NCI-H82 treated with DMSO at 0.1 percent for 48 hours (cell line): ENCODE results near the gene CALCR.
"Not testable (repeated sequence)": the region's sequence is repeated elsewhere in the genome, so short reads cannot be mapped to it uniquely, and the experiment has no call there.

Source experiments
- DNase-seq: peaks from one replicate; lab custom pipeline; 2025; ENCODE audit not compliant: unreplicated experiment; lab: John Stamatoyannopoulos, UW

CALCR gene

DNA sequence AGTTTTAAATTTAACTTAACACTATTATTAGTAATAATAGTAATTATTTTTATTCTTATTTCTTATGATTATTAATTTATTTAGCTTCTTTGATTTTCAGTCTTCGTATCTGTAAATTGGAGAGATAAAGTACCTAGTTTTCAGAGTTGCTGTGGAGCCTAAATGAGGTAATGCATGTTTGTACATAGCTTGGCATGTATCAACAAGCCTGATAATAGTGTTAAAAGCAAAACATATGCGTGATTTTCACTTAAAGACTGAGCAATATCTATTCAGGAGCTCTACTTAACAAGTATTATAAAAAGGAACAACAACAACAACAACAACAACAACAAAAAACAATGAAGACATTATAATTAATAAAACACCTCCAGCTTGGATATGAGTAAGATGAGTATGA is 12.4 kb downstream of the CALCR start:
- no peak for DNase-seq

DNA sequence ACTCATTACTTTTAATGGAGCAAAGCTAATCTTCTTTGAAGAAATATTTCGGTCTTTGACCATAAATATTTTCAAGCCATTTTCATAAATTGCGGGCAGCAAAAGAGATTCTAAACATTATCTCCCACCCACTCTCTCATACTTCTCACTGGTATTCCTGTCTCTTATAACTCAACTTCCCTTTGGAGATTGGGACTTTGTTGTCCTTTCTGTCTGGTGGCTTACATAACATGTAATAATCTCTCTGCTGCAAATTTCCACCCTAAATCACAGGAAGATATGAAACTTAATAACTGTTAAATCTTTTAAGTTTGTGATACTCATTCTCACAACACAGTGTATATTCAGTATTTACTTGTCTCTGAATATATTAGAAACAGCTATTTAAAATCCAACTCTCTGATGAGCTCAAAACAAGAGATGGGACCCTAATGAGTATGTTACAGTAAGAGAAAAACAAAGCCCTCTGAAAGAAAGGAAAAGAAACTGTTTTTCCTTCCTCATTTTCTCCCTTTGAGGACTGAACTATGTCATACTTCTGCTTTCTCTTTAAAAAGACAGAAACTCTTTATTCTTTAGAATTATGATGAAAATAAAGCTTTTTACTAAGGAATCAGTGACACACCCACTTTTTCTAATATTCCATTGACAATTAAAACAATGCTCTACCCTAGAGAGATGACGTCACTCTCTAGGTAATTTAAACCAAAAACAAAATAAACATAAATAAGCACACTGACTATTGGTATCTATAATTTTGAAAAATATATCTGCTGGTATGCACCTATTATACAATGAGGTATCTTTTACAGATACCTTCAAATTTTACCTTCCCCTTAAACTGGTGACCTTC is 14.7 kb downstream of the CALCR start:
- DNase-seq, result no peak

DNA sequence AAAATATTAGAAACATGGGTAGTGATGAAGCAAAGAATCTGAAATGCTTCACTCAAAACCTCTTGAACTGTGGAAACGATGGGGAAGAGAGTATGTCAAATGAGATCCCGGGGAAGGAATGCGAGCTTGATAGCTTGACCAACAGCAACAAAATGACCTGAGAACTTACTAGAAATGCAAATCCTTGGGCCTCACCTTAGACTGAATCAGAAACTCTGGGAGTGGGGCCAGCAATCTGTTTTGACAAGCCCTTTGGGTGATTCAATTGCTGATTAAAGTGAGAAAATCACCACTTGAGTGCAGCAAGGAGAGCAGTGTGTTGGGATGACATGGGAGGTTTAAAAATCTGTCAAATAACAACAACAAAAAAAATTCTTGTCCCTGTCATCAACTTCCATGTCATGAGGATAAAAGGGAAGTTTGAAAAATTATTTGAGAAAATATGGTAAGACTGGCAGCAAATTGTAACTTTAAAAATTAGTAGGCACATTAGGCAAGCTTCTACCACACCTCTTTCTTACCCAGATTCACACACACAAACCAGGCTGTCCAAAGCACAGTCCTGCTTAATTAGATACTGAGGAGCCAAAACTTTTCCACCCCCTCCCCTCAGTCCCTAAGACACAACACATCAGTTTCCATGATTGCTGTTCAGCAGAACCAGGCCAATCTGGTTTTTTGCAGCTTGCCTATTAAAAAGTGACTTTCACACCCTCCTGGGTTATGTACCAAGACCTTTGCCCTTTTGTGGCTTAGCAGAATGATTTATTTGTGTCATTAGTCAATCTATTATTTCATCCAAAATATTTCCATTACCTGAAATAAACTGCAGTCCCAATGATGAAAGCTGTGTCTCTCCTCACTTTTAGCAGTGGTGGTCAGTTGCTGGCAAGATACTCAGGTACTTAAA is 15.6 kb downstream of the CALCR start:
- no peak for DNase-seq

GRCh38 chr7:93551931-93552330 is 22.6 kb downstream of the CALCR start:
- no peak for DNase-seq

DNA sequence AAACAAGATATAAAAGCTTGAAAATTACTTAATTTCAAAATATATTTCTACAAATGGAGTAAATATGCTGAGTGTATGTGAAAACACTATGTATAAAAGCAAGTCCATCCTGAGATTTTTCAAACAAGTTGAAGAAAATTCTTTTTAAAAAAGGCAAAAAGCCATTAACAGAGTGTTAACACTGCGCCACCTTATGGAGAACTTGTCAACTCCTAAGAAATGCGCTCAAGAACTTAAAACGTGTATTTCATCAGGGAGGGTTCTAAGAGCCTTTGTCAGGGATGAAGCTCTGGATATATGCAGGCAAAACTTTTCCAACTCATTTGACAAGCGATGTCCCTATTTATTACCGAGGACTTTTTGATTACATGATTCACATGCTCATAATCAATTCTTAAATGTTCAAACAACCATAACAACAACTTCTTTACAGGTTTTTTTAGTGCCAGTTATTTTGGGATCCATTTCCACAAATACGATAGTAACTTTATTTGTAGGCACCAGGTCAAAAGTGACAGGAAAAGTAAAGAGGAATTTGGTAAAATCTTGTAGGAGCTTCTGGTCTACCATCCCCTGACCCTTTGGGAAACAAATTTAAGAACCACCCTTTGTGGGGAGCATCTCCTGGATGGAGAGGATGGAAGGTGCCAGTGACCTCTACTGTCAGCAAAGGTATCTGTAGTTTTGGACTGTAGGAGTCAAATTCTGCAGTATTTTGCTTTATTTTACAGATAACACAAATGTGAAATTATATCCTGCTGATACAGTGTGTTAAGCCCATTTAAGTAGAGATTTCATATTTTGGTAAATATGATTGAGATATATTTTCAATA is 23.2 kb downstream of the CALCR start:
- DNase-seq, result no peak

DNA sequence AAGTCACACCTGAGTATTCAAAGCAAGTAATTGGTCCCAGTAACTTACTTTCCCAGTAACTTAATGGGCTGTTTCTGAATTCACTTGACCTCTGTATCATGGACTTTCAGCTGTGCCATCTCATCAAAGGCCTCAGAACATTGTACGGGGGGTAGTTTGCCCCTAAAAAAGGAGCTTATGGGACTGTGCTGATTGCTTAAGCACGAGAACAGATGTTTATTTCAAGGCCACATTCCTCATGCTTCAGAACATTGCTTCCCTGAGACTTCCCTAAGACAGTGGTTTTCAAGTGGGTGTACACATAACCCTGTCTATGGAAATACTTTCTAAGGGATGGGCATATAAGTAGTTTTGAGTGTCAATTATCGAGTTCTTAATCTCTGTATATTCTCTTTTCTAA is 26.8 kb downstream of the CALCR start:
- no peak for DNase-seq

- DNase-seq, result no peak
Measured at GRCh38 chr7:93544691-93545090, 29.8 kb downstream of the CALCR start.

- DNase-seq, result no peak
Measured at GRCh38 chr7:93538061-93538460, 36.5 kb downstream of the CALCR start.

GRCh38 chr7:93535616-93536015 is 38.9 kb downstream of the CALCR start:
- DNase-seq, result no peak

- DNase-seq, result no peak
Measured at GRCh38 chr7:93530701-93531100, 43.8 kb downstream of the CALCR start.

DNA sequence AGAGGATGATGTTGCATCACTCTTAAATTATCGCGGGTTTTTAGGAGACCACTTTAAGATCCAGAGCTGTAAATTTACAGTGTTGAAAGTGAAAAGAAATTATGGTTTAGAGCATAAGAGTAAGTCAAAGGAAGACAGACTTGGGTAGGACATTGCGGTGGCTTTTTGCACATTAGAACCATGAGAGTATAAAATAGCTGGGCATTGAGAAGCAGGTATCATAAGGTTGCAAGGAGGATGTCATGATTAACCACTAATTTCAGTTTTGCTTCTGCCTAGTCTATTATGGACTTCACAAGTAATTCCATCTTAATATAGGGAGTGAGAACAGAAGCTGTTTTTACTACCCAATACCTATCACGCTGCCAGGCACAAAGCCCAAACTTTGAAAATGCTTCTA is 57.7 kb downstream of the CALCR start:
- no peak for DNase-seq

- no peak for DNase-seq
Measured at GRCh38 chr7:93515144-93515543, 59.4 kb downstream of the CALCR start.

DNA sequence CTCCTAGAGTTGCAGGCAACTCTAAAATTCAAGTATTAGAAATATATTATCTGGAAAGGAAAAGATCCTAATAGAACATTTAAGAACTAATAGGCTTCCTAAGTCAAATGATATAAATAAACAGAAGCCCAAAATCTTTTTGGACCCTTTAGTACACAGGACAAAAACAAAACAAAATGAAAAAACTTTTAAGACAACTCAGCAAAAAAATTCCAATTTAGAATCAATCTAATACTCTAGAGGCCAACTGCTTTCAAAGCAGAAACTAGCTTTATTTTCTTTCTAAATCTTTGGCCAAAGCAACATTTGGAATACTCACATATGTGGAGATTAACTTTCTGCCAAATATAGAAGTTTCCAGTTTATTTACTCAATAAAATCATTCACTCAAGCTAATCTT is 65.2 kb downstream of the CALCR start:
- DNase-seq, result no peak

GRCh38 chr7:93503088-93503487 is 71.4 kb downstream of the CALCR start:
- DNase-seq, result no peak

DNA sequence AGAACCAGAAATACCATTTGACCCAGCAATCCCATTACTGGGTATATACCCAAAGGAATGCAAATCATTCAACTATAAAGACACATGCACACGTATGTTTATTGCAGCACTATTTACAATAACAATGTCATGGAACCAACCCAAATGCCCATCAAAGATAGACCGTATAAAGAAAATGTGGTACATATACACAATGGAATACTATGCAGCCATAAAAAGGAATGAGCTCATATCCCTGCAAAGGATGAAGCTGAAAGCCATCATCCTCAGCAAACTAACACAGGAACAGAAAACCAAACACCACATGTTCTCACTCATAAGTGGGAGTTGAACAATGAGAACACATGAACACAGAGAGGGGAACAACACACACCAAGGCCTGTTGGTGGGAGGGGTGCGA is 82.7 kb downstream of the CALCR start:
- not testable (repeated sequence) for DNase-seq

GRCh38 chr7:93476491-93477344 is 97.8 kb downstream of the CALCR start:
- no peak for DNase-seq

DNA sequence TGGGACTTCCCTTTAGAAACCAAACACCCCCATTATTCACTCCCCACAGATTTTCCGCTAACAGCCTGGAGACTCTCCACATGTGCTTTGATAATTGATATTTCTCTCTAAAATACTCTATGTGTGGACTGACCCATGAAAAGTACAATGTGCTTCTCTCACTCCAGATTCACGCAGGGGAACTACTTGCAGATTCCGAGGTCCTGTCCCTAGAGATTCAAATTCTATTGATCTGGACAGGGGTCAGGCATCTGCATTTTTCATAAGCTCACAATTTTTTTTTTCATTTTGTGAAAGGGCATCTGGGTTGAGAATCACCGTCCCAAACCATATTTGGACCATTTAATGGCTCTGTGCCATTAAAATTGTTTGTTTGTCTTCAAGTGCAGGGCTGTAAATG is 98.7 kb downstream of the CALCR start:
- DNase-seq, result no peak

- DNase-seq, result no peak
Measured at GRCh38 chr7:93471456-93471855, 103.1 kb downstream of the CALCR start.

- DNase-seq, result no peak
Measured at GRCh38 chr7:93463764-93464163, 110.8 kb downstream of the CALCR start.

GRCh38 chr7:93461350-93461749 is 113.2 kb downstream of the CALCR start:
- DNase-seq, result peak; percentile 85
